GM12892 (cell line): ENCODE results near the gene CDC14B.

Experiments used
- POLR2A ChIP-seq: IDR thresholded peaks from 2 replicates; pipeline ENCODE4 v1.6.1; 2011; ENCODE audit warnings: low read depth, low read length, control low read depth
- POLR2AphosphoS5 ChIP-seq: IDR thresholded peaks from 2 replicates; pipeline ENCODE4 v1.6.1; 2011; ENCODE audit warnings: low read depth, low read length, control low read depth
- TAF1 ChIP-seq: IDR thresholded peaks from 2 replicates; pipeline ENCODE4 v1.6.1; 2011; ENCODE audit warnings: low read depth, mild to moderate bottlenecking, control low read depth, low read length, borderline replicate concordance

DNA sequence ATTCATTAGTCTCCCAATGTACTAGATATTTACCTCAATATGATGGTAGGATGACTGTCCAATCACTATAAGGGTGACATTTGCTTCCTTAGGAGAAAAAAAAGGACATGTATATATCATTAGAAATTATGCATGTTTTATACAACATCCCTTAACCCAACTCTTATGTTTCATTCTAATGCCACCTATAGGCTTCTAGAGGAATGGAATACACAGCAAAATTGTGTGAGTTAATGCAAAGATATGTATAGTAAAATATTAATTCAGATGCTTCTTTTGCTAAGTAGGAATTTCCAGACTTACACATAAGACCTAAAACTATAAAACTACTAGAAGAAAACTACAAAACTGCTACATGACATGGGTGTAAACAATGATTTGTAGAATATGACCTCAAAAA is 32.0 kb upstream of the CDC14B start:
- TF ChIP-seq POLR2A (no peak), POLR2AphosphoS5 (no peak), TAF1 (no peak)
